Kidney epithelial cell (primary cell): ENCODE data around the gene SYNDIG1. TPM values are rescaled to one million over a fixed set of nuclear protein-coding genes. Genes with fewer than 3 reads are reported as not detected.

Experiments
- DNase-seq: peaks from one replicate; pipeline ENCODE4 v3.0.0-alpha.2; 2010; ENCODE audit warnings: low read depth
- H3K27me3 ChIP-seq: 2 replicates; pipeline ENCODE4 v1.6.0; 2011; ENCODE audit warnings: low read length; ENCODE audit not compliant: control insufficient read depth, insufficient read depth
- H3K36me3 ChIP-seq: 2 replicates; pipeline ENCODE4 v1.5.1; 2011; ENCODE audit warnings: low read length; ENCODE audit not compliant: control insufficient read depth, insufficient read depth
- H3K4me3 ChIP-seq: 2 replicates; pipeline ENCODE4 v1.5.1; 2011; ENCODE audit warnings: low read depth, mild to moderate bottlenecking, control low read depth, low read length
- total RNA-seq: library from RNA; depleted of rRNA; stranded (reverse); fragments of >200 nt; gene quantifications from 2 replicates; pipeline ENCODE4 v1.2.3, GENCODE V29; 2015
- TF ChIP-seq, protein P1 (sequence below): IDR thresholded peaks from 2 replicates; pipeline ENCODE4 v1.5.1; 2011; ENCODE audit warnings: mild to moderate bottlenecking, moderate library complexity, low read length, control low read depth, inconsistent platforms; ENCODE audit not compliant: insufficient read depth, poor library complexity, severe bottlenecking

SYNDIG1 gene
- total RNA-seq, 1 donor from 2014 or later = 0.67 TPM

DNA sequence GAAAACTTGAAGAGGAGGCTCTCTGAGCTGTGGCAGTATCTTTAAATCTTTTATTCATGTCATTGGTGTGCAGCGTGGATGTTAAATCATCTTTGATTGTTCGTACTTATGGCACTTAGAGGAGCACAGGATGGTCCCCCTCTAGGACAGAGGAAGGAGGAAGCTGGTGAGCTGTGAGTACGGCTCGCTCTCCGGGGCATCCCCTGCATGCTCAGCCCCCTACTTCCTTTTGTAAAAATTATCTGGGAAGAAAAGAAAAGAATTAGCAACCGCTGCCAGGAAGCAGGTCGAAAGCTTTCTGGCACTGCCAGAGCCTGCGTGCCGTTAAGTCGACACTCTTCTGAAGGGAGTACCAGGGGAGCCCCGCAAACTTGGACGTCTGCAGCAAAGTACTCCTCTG is 158.5 kb downstream of the SYNDIG1 start:
- H3K27me3 ChIP-seq = no peaks in the 10 kb centered on the region
- H3K4me3 ChIP-seq = no peak overlapping the region
- TF ChIP-seq, protein P1, sequence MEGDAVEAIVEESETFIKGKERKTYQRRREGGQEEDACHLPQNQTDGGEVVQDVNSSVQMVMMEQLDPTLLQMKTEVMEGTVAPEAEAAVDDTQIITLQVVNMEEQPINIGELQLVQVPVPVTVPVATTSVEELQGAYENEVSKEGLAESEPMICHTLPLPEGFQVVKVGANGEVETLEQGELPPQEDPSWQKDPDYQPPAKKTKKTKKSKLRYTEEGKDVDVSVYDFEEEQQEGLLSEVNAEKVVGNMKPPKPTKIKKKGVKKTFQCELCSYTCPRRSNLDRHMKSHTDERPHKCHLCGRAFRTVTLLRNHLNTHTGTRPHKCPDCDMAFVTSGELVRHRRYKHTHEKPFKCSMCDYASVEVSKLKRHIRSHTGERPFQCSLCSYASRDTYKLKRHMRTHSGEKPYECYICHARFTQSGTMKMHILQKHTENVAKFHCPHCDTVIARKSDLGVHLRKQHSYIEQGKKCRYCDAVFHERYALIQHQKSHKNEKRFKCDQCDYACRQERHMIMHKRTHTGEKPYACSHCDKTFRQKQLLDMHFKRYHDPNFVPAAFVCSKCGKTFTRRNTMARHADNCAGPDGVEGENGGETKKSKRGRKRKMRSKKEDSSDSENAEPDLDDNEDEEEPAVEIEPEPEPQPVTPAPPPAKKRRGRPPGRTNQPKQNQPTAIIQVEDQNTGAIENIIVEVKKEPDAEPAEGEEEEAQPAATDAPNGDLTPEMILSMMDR = no peak
- no peaks in the 10 kb centered on the region for H3K36me3 ChIP-seq
- DNase-seq = no peak

DNA sequence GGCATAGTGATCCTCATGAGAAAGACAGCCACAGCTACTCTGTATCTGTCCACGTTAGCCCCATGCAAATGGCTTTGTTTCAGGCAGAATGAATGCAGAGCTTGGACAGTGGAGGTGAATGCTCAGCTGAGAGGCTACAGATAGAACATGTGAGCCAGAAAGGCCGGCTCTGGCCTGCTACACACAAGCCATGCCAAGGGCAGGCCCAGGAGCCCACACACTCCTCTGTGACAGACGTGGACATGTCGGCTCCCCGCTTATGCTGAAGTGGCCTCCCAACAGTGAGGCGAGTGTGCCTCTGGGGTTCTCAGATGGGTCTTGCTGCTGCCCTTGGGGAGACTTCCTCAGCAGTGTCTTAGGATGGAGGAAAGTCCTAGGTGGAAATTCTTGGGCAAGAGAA is 159.6 kb downstream of the SYNDIG1 start:
- DNase-seq = no peak
- Histone ChIP-seq H3K4me3 (no peak overlapping the region), H3K27me3 (no peaks in the 10 kb centered on the region), H3K36me3 (no peaks in the 10 kb centered on the region)
- TF ChIP-seq, protein P1 = no peak

DNA sequence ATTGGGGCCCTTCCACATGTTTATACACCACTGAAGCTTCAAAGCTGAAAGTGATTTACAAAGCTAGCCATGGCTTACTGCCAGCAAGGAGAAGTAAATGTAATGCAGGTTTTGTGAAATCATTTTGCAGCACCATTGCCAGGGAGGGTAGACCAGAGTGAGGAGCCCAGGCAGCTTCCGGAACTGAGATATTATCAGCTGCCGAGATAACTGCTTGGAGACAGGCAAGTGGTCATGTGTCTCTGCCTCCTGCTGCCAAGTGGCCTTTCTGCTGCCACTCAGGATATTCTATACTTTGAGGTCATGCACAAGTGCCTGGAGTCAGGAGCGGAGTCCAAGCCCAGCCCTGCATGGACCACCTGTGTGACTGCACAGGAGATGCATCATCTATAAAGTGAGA is 160.2 kb downstream of the SYNDIG1 start:
- Histone ChIP-seq H3K36me3 (no peaks in the 10 kb centered on the region), H3K4me3 (no peak overlapping the region), H3K27me3 (no peaks in the 10 kb centered on the region)
- TF ChIP-seq, protein P1 = no peak
- DNase-seq = no peak

DNA sequence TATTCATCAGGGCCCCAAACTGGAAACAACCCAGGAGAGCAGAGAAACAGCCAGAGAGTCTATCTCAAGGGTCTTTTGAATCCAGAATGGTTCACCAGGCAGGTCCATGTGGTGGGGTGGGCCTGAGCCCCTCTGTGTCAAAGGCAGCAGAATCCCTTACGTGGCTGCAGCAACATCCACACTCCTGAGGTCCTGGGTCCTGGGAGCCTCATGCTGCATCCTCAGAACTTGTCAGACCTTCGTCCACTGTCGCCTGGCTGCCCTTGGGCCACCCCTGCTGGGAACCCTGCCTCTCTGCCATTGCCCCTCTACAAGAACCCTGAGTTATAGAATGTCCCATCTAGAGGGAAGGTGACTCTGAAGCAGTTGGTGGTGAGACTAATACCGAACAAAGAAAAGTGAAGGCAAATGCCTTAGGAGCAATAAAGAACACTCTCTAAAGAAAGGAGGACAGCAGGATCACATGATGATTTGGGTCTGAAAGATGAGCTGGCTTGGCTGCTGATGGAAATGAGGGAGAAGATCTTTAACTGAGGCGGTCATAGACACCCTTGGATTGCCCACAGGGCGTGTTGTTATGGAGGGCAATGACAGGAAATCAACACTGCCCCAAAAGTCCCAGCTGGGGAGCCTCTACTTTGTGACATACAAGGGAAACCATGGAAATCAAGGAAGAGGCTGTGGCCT is 161.2 kb downstream of the SYNDIG1 start:
- no peak overlapping the region for H3K4me3 ChIP-seq
- H3K27me3 ChIP-seq = no peaks in the 10 kb centered on the region
- H3K36me3 ChIP-seq = no peaks in the 10 kb centered on the region
- TF ChIP-seq, protein P1 = no peak
- no peak for DNase-seq

DNA sequence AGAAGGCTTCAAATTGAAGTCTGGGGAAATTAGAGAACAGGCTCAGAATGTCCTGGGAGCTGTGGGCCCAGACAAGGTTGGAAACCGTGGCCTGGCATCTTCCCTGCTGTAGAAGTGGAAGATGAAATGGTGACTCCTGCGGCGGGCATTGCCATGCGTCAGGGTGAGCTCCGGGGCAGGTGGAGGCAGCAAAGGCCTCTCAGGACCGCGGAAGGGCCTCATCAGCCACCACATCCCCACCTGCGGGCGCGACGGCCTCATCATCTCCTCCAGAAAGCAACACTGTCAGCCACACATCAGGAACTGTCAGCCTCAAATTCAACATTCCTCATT is 161.7 kb downstream of the SYNDIG1 start:
- no peak for DNase-seq
- TF ChIP-seq, protein P1 = no peak
- Histone ChIP-seq H3K27me3 (no peaks in the 10 kb centered on the region), H3K36me3 (no peaks in the 10 kb centered on the region), H3K4me3 (no peak overlapping the region)

DNA sequence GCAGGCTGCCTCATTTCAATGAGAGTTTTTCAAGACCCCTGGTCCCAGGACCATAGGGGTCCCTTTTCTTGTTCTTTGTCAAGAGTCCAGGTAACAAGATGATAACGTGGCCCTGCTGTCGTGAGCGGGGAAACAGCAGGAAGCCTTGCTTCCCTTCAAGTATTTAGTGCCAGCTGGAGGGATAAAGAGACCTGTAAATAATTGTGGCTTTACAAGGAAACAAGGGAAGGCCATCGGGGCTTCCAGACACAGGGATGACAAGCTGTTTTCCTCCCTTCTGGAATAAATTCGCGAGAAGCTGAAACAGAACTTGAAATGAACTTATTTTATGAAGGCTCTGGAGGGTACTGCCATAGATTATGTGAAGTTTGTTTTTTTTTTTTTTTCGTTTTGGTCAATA is 163.2 kb downstream of the SYNDIG1 start:
- H3K4me3 ChIP-seq = no peak overlapping the region
- no peaks in the 10 kb centered on the region for H3K27me3 ChIP-seq
- H3K36me3 ChIP-seq = no peaks in the 10 kb centered on the region
- DNase-seq = no peak
- TF ChIP-seq, protein P1 = no peak
